Adrenal gland (tissue), 12 donors: ENCODE results near the gene PRKCA. TPM values are rescaled to one million over a fixed set of nuclear protein-coding genes. Genes with fewer than 3 reads are reported as not detected.

ENCODE experiments used
- DNase-seq, 7 donors: peaks; one replicate each; pipeline ENCODE4 v3.0.0-alpha.2; 2019 to 2020
- H3K27ac ChIP-seq, 5 donors: fragments of 200-600 bp; sonication (generic) in 4 of 5; 1 replicate in 3 of 5; 2 replicates in 2 of 5; pipeline versions ENCODE4 v1.5.1 to v1.8.0; 2016 to 2020; ENCODE audit warnings: mild to moderate bottlenecking in 1 of 5
- H3K27me3 ChIP-seq: fragments of 200-600 bp; 2 replicates; pipeline ENCODE4 v1.8.0; 2021
- H3K36me3 ChIP-seq, 2 donors: fragments of 200-600 bp; replicated peaks in 1 of 2; 1 replicate in 1 of 2; 2 replicates in 1 of 2; pipeline versions ENCODE4 v1.5.1 to v1.8.0; 2018 to 2022
- H3K4me1 ChIP-seq, 2 donors: fragments of 200-600 bp; replicated peaks in 1 of 2; 1 replicate in 1 of 2; 2 replicates in 1 of 2; pipeline versions ENCODE4 v1.5.1 to v1.8.0; 2018 to 2021
- H3K4me3 ChIP-seq, 4 donors: fragments of 200-600 bp; sonication (generic) in 3 of 4; one replicate each; pipeline ENCODE4 v1.5.1; 2016 to 2018
- H3K9me3 ChIP-seq, 3 donors: fragments of 200-600 bp; sonication (generic) in 1 of 3; replicated peaks in 1 of 3; 1 replicate in 2 of 3; 2 replicates in 1 of 3; pipeline versions ENCODE4 v1.5.1 to v1.8.0; 2016 to 2021
- CTCF ChIP-seq, 6 experiments: fragments of 450-650 bp in 4 of 6; fragments of 200-600 bp in 2 of 6; sonication (generic) in 1 of 6; IDR thresholded peaks; 1 replicate in 5 of 6; 2 replicates in 1 of 6; pipeline versions ENCODE4 v1.5.1 to v1.8.0; 2016 to 2021; ENCODE audit warnings: antibody characterized with exemption in 6 of 6, mild to moderate bottlenecking in 2 of 6, moderate library complexity in 1 of 6
- POLR2A ChIP-seq, 2 donors: fragments of 450-650 bp; IDR thresholded peaks; one replicate each; pipeline ENCODE4 v1.6.1; 2017; ENCODE audit warnings: antibody characterized with exemption in 2 of 2, mild to moderate bottlenecking in 2 of 2, moderate library complexity in 1 of 2
- WGBS, 4 donors: extraction: QIAGEN DNeasy Blood & Tissue Kit in 2 of 4; methylation state at CpG; one replicate each; pipeline versions ENCODE4 v1.1.5 to v1.1.7; 2013 to 2017; 5-methylcytosine and 5-hydroxymethylcytosine counted together
- intact Hi-C, 2 donors: fragments of 100-400 bp; cut with DNase I; formaldehyde crosslinking; loops; one replicate each; pipeline versions ENCODE4 v1.14.1 to v1.15.0; 2022 to 2023
- polyA plus RNA-seq, 3 donors: library from polyadenylated mRNA; stranded (reverse); fragments of 200-250 nt in 2 of 3; fragments of 350-450 nt in 1 of 3; fragmentation: Illumina TruSeq in 1 of 3; extraction: RNeasy Lipid Tissue Mini Kit (QIAGEN cat#74804) in 1 of 3; gene quantifications; one replicate each; pipeline ENCODE4 v1.2.3, GENCODE V29; 2013 to 2014
- total RNA-seq, 9 donors: library from RNA; depleted of rRNA in 4 of 9; stranded (reverse); fragments of >200 nt in 4 of 9; fragments of 120-200 nt in 1 of 9; fragmentation: NEBNext Ultra II Directional in 1 of 9; extraction: Animal tissue kit (Norgen Biotek cat#: 25700) in 1 of 9; gene quantifications; one replicate each; pipeline versions ENCODE4 v1.1.0 to v1.2.4, GENCODE V29; 2013 to 2023
- donor health status: healthy with polysubstance abuse.
- donor health status: Bipolar disorder and iron deficiency.
- donor health status: DM: yes; HTN: yes; CAD: no.
- donor health status: DM: no; HTN: no; CAD: no.
- donor health status: DM: no; HTN: no; CAD: no.
- donor health status: DM: yes; HTN: yes; CAD: no.

Gene PRKCA
- total and polyA plus RNA-seq, 12 donors, result 15.1 to 202 (median 84.1) TPM

GRCh38 chr17:66695098-66695497, 392.7 kb downstream of the PRKCA start:
- TF ChIP-seq POLR2A (IDR thresholded peaks at IDR 0.05) (no peak), CTCF (IDR thresholded peaks at IDR 0.05) (no peak)
- Histone ChIP-seq H3K36me3 (peaks cover 0 to 5% of the 10 kb centered on the region in 2 donors), H3K9me3 (no peaks in the 10 kb centered on the region), H3K27me3 (no peaks in the 10 kb centered on the region), H3K4me1 (peaks cover 4 to 16% of the 10 kb centered on the region in 2 donors), H3K4me3 (no peak overlapping the region), H3K27ac (no peak overlapping the region)
- intact Hi-C loops, result no loop called here
- 94 to 96% (median 95%) methylated on average over 5 of the region's 5 CpGs for WGBS, 4 donors
- no peak for DNase-seq

GRCh38 chr17:66698270-66698669, 395.9 kb downstream of the PRKCA start:
- Histone ChIP-seq H3K4me3 (no peak overlapping the region), H3K27me3 (no peaks in the 10 kb centered on the region), H3K27ac (no peak overlapping the region), H3K9me3 (no peaks in the 10 kb centered on the region), H3K36me3 (peaks cover 0 to 5% of the 10 kb centered on the region in 2 donors), H3K4me1 (no peaks in the 10 kb centered on the region)
- DNase-seq, result no peak
- intact Hi-C loops, result no loop called here
- TF ChIP-seq CTCF (IDR thresholded peaks at IDR 0.05) (no peak), POLR2A (IDR thresholded peaks at IDR 0.05) (no peak)

- Histone ChIP-seq H3K9me3 (no peaks in the 10 kb centered on the region), H3K36me3 (peaks cover 0 to 5% of the 10 kb centered on the region in 2 donors), H3K27me3 (no peaks in the 10 kb centered on the region), H3K4me1 (peaks cover 0 to 6% of the 10 kb centered on the region in 2 donors), H3K27ac (no peak overlapping the region), H3K4me3 (no peak overlapping the region)
- DNase-seq, result no peak
- intact Hi-C loops, result no loop called here
- TF ChIP-seq CTCF (IDR thresholded peaks at IDR 0.05), result no peak
- TF ChIP-seq POLR2A (IDR thresholded peaks at IDR 0.05), result no peak
Observed at GRCh38 chr17:66701462-66701861, 399.0 kb downstream of the PRKCA start.

- intact Hi-C loops, result no loop called here
- WGBS, 4 donors, result 85 to 91% (median 90%) methylated on average over 1 of the region's 1 CpG
- no peaks in the 10 kb centered on the region for H3K27me3 ChIP-seq
Observed at GRCh38 chr17:66702106-66702936, 399.9 kb downstream of the PRKCA start.

More at GRCh38 chr17:66702106-66702936, 399.9 kb downstream of the PRKCA start:
- Histone ChIP-seq H3K27ac (no peak overlapping the region), H3K4me3 (no peak overlapping the region), H3K9me3 (no peaks in the 10 kb centered on the region), H3K36me3 (peaks cover 0 to 2% of the 10 kb centered on the region in 2 donors), H3K4me1 (peaks cover 0 to 6% of the 10 kb centered on the region in 2 donors)
- TF ChIP-seq CTCF (IDR thresholded peaks at IDR 0.05), result no peak
- TF ChIP-seq POLR2A (IDR thresholded peaks at IDR 0.05), result no peak
- DNase-seq, result no peak
